ENCODE measurements around the gene SLC12A2. TPM values are rescaled to one million over a fixed set of nuclear protein-coding genes. Genes with fewer than 3 reads are reported as not detected.

SLC12A2 gene
- 54.8 and 71.3 TPM in 2 replicates for total RNA-seq

DNA sequence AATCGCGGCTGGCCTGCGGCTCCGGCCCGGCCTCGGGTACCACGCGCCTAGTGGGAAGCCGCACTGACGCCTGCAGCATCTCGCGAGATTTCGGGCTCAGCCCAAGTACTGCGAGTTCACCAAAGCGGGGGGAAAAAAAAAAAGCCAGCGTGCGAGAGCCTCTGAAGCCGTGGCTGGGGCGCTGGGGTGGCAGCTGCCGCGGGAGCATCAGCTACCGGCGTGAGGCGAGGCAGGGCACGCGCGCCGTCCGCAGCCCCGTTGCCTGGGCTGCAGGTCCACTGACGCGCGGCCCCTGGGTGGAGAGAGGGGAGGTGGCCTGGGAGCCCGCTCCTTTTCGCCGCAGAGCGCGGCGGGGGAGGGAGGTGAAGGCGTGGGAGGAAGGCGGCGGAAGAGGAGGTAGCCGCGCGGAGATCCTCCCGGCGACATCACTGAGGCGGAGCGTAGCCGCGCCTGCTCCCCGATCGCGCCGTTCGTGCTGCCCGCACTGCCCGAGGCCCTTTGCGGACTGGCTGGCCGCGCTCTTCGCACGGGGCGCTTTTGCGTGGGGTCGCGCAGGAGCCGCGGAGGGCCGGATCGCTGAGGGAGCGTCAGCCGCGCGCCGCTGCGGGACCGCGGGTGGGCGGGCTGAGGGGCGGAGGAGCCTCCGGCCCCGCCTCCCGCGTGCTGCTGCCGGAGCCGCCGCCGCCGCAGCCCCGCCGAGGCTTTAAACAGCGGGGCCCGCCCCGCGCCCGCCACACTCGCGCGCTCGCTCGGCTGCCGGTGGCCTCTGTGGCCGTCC is at the start of gene SLC12A2:
TSS of gene SLC12A2 (plus strand) at position 734 of the 778 bp plus-strand sequence. CDS start 189 bp downstream, outside the sequence.

Data from endothelial cell of coronary artery (primary cell).